T-cell (primary cell): ENCODE data around the gene PTPRT. TPM values are rescaled to one million over a fixed set of nuclear protein-coding genes. Genes with fewer than 3 reads are reported as not detected.

Experiments used
- ATAC-seq, 4 experiments: fragments of 200-7000 bp in 3 of 4; fragments of 150-1000 bp in 1 of 4; cut with Tn5 transposase; replicated peaks in 1 of 4; 1 replicate in 3 of 4; 2 replicates in 1 of 4; pipeline ENCODE4 v1.10.0; 2021; ENCODE audit warnings: moderate library complexity in 3 of 4, mild to moderate bottlenecking in 2 of 4, moderate number of reproducible peaks in 1 of 4
- CTCF ChIA-PET, 2 donors: fragments of 300-600 bp; sonication (Branson Sonifier 250); formaldehyde crosslinking; loops; one replicate each; lab custom pipeline; 2022; ENCODE audit warnings: antibody characterized with exemption in 2 of 2; lab: Charles Lee
- POLR2A ChIA-PET, 2 donors: fragments of 300-600 bp; sonication (Branson Sonifier 250); formaldehyde crosslinking; loops; one replicate each; lab custom pipeline; 2022; ENCODE audit warnings: antibody characterized with exemption in 2 of 2; lab: Charles Lee
- DNase-seq, 35 experiments: peaks; one replicate each; pipeline versions ENCODE4 v3.0.0 to v3.0.0-alpha.2; 2013 to 2023
- H3K27ac ChIP-seq: one replicate; pipeline ENCODE4 v1.5.1; 2013; ENCODE audit warnings: low read length
- H3K27me3 ChIP-seq, 2 experiments: replicated peaks in 1 of 2; 1 replicate in 1 of 2; 2 replicates in 1 of 2; pipeline versions ENCODE4 v1.6.1 to v1.7.0; 2013; ENCODE audit warnings: low read length in 1 of 2, mixed read lengths in 1 of 2; ENCODE audit not compliant: control insufficient read depth in 2 of 2, insufficient read depth in 2 of 2; ENCODE audit errors: extremely low read depth in 1 of 2
- H3K36me3 ChIP-seq, 2 donors: 1 replicate in 1 of 2; 2 replicates in 1 of 2; pipeline versions ENCODE4 v1.6.1 to v1.7.0; 2013; ENCODE audit warnings: low read length in 1 of 2; ENCODE audit not compliant: control insufficient read depth in 2 of 2, insufficient read depth in 1 of 2; ENCODE audit errors: extremely low read depth in 1 of 2
- H3K4me1 ChIP-seq, 2 experiments: 1 replicate in 1 of 2; 2 replicates in 1 of 2; pipeline versions ENCODE4 v1.6.1 to v1.7.0; 2013; ENCODE audit warnings: low read length in 2 of 2, mixed read lengths in 1 of 2; ENCODE audit not compliant: insufficient read depth in 2 of 2, control insufficient read depth in 1 of 2; ENCODE audit errors: extremely low read depth in 1 of 2
- H3K4me3 ChIP-seq, 2 donors: 1 replicate in 1 of 2; 2 replicates in 1 of 2; pipeline versions ENCODE4 v1.5.1 to v1.7.0; 2013; ENCODE audit warnings: mild to moderate bottlenecking in 2 of 2, low read length in 1 of 2, moderate library complexity in 1 of 2; ENCODE audit not compliant: control insufficient read depth in 1 of 2; ENCODE audit errors: extremely low read depth in 1 of 2
- H3K9me3 ChIP-seq: 2 replicates; pipeline ENCODE4 v1.7.0; 2013
- H3K27ac Mint-ChIP-seq, 2 donors: one replicate each; pipeline ENCODE4 v1.8.0; 2020 to 2021; ENCODE audit warnings: mild to moderate bottlenecking in 2 of 2, mixed read lengths in 2 of 2
- H3K27me3 Mint-ChIP-seq, 2 donors: one replicate each; pipeline ENCODE4 v1.8.0; 2021 to 2022; ENCODE audit warnings: mixed read lengths in 2 of 2
- H3K36me3 Mint-ChIP-seq: one replicate; pipeline ENCODE4 v1.8.0; 2021; ENCODE audit warnings: mixed read lengths
- H3K4me1 Mint-ChIP-seq, 3 donors: one replicate each; pipeline ENCODE4 v1.8.0; 2020 to 2022; ENCODE audit warnings: mixed read lengths in 3 of 3, mild to moderate bottlenecking in 1 of 3
- H3K4me3 Mint-ChIP-seq, 3 donors: one replicate each; pipeline ENCODE4 v1.8.0; 2020 to 2022; ENCODE audit warnings: mild to moderate bottlenecking in 3 of 3, mixed read lengths in 3 of 3, moderate library complexity in 3 of 3
- H3K9me3 Mint-ChIP-seq, 3 donors: one replicate each; pipeline ENCODE4 v1.8.0; 2020 to 2022; ENCODE audit warnings: mixed read lengths in 3 of 3
- WGBS: methylation state at CpG from one replicate; pipeline ENCODE4 v1.1.5; 2013; ENCODE audit warnings: missing lambda C conversion rate; ENCODE audit not compliant: insufficient coverage; 5-methylcytosine and 5-hydroxymethylcytosine counted together
- total RNA-seq, 35 experiments: library from RNA in 6 of 35; stranded (reverse) in 6 of 35; fragments of 120-200 nt in 1 of 35; gene quantifications; one replicate each; pipeline versions ENCODE4 v1.2.1 to v1.2.4 and lab custom pipeline; 2013 to 2026

The PTPRT gene
- total RNA-seq, 5 donors from 2014 or later (not counting 1 experiment from before 2014, with no cell fraction given): not detected

GRCh38 chr20:42857446-42857845 lies 332.3 kb downstream of the PTPRT start:
- H3K27me3 ChIP-seq: no peaks in the 10 kb centered on the region
- WGBS: 59% methylated on average over 3 of the region's 7 CpGs
- no peak for ATAC-seq
- no peaks in the 10 kb centered on the region for H3K4me1 ChIP-seq
- POLR2A ChIA-PET: no interaction called here
- CTCF ChIA-PET: no interaction called here
- H3K9me3 ChIP-seq: no peaks in the 10 kb centered on the region
- H3K36me3 ChIP-seq: no peaks in the 10 kb centered on the region
- H3K4me3 ChIP-seq: no peak overlapping the region
- Mint-ChIP-seq H3K36me3 (no peaks in the 10 kb centered on the region), H3K4me3 (no peak overlapping the region), H3K27me3 (peaks cover 0 to 5% of the 10 kb centered on the region in 2 donors), H3K27ac (no peak overlapping the region), H3K9me3 (peaks cover 0 to 9% (median 6%) of the 10 kb centered on the region in 3 donors), H3K4me1 (no peaks in the 10 kb centered on the region)
- H3K27ac ChIP-seq: no peak overlapping the region
- no peak for DNase-seq

- no peaks in the 10 kb centered on the region for H3K9me3 ChIP-seq
- Mint-ChIP-seq H3K9me3 (peaks cover 0 to 9% (median 6%) of the 10 kb centered on the region in 3 donors), H3K27ac (no peak overlapping the region), H3K4me3 (no peak overlapping the region), H3K27me3 (peaks cover 0 to under 1% of the 10 kb centered on the region in 2 donors), H3K4me1 (no peaks in the 10 kb centered on the region), H3K36me3 (no peaks in the 10 kb centered on the region)
- no CpG with 5 or more reads among the region's 1 CpG for WGBS
- H3K4me3 ChIP-seq: no peak overlapping the region
- H3K4me1 ChIP-seq: no peaks in the 10 kb centered on the region
- H3K36me3 ChIP-seq: no peaks in the 10 kb centered on the region
- ATAC-seq (no peak), DNase-seq (no peak)
- H3K27me3 ChIP-seq: no peaks in the 10 kb centered on the region
- POLR2A ChIA-PET: no interaction called here
- H3K27ac ChIP-seq: no peak overlapping the region
- CTCF ChIA-PET: no interaction called here
These were observed 333.8 kb downstream of the PTPRT start for GRCh38 chr20:42855896-42856295.

DNA sequence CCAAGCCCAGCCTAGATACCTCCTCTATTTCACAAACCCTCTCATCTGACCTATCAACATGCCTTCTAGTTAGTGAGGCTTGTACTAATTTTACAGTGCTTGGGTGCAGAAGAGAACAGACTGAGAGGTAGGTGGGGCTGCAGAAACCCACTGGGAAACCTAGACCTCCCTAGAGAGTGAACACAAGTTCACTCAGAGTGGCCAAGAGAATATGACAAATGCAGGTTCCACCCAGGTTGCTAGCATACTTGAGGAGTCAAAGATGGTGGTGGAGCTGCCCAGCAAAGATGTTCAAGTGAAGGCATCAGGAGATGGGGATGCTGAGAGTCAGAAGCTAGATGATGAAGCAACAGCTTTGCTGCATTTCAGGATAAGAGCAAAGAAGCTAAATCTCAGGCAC lies 337.0 kb downstream of the PTPRT start:
- H3K4me1 ChIP-seq: no peaks in the 10 kb centered on the region
- ATAC-seq (no peak), DNase-seq (no peak)
- Mint-ChIP-seq H3K27me3 (no peaks in the 10 kb centered on the region), H3K4me1 (no peaks in the 10 kb centered on the region), H3K36me3 (no peaks in the 10 kb centered on the region), H3K9me3 (peaks cover 0 to 12% (median 8%) of the 10 kb centered on the region in 3 donors), H3K27ac (no peak overlapping the region), H3K4me3 (no peak overlapping the region)
- ChIA-PET POLR2A (no interaction called here), CTCF (no interaction called here)
- no peak overlapping the region for H3K4me3 ChIP-seq
- H3K27ac ChIP-seq: no peak overlapping the region
- no peaks in the 10 kb centered on the region for H3K27me3 ChIP-seq
- no peaks in the 10 kb centered on the region for H3K9me3 ChIP-seq
- no peaks in the 10 kb centered on the region for H3K36me3 ChIP-seq

GRCh38 chr20:42846784-42847490 lies 342.8 kb downstream of the PTPRT start:
- Histone ChIP-seq H3K36me3 (no peaks in the 10 kb centered on the region), H3K9me3 (no peaks in the 10 kb centered on the region), H3K4me1 (no peaks in the 10 kb centered on the region), H3K4me3 (no peak overlapping the region), H3K27me3 (no peaks in the 10 kb centered on the region), H3K27ac (no peak overlapping the region)
- Mint-ChIP-seq H3K36me3 (no peaks in the 10 kb centered on the region), H3K27me3 (no peaks in the 10 kb centered on the region), H3K9me3 (peaks cover 6 to 19% (median 15%) of the 10 kb centered on the region in 3 donors), H3K4me1 (no peaks in the 10 kb centered on the region), H3K4me3 (no peak overlapping the region), H3K27ac (no peak overlapping the region)
- ChIA-PET POLR2A (no interaction called here), CTCF (no interaction called here)
- DNase-seq (no peak), ATAC-seq (no peak)
- 30% methylated on average over 2 of the region's 8 CpGs for WGBS

DNA sequence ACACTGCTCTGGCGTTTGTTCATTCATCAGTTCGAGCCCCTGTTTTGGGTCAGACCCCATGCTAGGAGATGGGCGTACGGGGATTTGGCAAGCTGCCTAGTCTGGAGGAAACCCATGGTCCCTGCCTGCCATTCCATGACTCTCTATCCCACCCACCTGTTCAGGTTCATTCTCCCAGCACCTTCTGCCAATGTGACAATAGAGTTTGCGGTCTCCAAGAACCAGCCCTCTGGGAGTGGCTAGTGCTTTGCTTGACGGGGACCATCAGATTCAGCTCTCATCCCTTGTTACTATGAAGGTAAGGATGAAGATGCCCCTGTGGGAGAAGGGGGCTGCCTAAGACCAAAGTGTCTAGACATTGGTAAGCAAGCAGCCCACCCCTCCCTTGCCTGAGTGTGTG lies 345.0 kb downstream of the PTPRT start:
- DNase-seq: no peak
- Mint-ChIP-seq H3K27ac (no peak overlapping the region), H3K9me3 (peaks cover 6 to 18% (median 11%) of the 10 kb centered on the region in 3 donors), H3K4me1 (no peaks in the 10 kb centered on the region), H3K36me3 (no peaks in the 10 kb centered on the region), H3K4me3 (no peak overlapping the region), H3K27me3 (no peaks in the 10 kb centered on the region)
- no peaks in the 10 kb centered on the region for H3K4me1 ChIP-seq
- ChIA-PET POLR2A (no interaction called here), CTCF (no interaction called here)
- H3K27ac ChIP-seq: no peak overlapping the region
- no peak overlapping the region for H3K4me3 ChIP-seq
- no peaks in the 10 kb centered on the region for H3K9me3 ChIP-seq
- H3K27me3 ChIP-seq: no peaks in the 10 kb centered on the region
- no peak for ATAC-seq
- no peaks in the 10 kb centered on the region for H3K36me3 ChIP-seq
- 98% methylated on average over 4 of the region's 6 CpGs for WGBS

- ChIA-PET CTCF (no interaction called here), POLR2A (no interaction called here)
- H3K36me3 Mint-ChIP-seq: no peaks in the 10 kb centered on the region
- whole genome bisulfite sequencing: 79% methylated on average over 3 of the region's 3 CpGs
- H3K9me3 ChIP-seq: no peaks in the 10 kb centered on the region
- H3K4me3 ChIP-seq: no peak overlapping the region
- H3K27me3 ChIP-seq: no peaks in the 10 kb centered on the region
- no peak for ATAC-seq
- H3K27me3 Mint-ChIP-seq: no peaks in the 10 kb centered on the region
- peaks cover 0 to 4% (median 2%) of the 10 kb centered on the region in 3 donors for H3K9me3 Mint-ChIP-seq
- no peak for DNase-seq
- no peaks in the 10 kb centered on the region for H3K4me1 Mint-ChIP-seq
- no peaks in the 10 kb centered on the region for H3K4me1 ChIP-seq
- H3K27ac Mint-ChIP-seq: no peak overlapping the region
- no peak overlapping the region for H3K4me3 Mint-ChIP-seq
- H3K27ac ChIP-seq: no peak overlapping the region
- no peaks in the 10 kb centered on the region for H3K36me3 ChIP-seq
These were observed 352.2 kb downstream of the PTPRT start for GRCh38 chr20:42837456-42837855.
